ENCODE results near the gene ITPA.

ITPA gene

DNA sequence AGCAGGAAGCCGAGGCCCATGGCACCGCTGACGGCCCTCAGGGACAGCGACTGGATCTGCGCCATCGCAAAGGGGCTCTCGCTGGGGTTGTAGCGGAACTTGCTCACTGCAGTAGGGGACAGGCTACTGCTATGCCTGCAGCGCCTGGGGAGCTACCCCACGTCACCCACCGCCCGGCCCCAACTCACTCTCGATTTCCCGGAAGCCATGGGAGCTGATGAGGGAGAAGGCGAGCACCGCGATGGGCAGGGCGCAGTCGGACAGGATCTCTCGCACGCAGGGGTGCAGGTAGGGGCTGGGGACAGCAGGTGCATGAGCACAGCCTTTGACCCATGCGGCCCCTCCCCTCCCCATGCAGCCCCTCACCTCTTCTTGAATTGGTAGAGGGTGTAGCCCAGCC, 19.9 kb downstream of the ITPA start:
- no peak for DNase-seq (ENCODE audit: low spot score)

GRCh38 chr20:3229798-3230197, 20.5 kb downstream of the ITPA start:
- no peak for DNase-seq (ENCODE audit: low spot score)

DNA sequence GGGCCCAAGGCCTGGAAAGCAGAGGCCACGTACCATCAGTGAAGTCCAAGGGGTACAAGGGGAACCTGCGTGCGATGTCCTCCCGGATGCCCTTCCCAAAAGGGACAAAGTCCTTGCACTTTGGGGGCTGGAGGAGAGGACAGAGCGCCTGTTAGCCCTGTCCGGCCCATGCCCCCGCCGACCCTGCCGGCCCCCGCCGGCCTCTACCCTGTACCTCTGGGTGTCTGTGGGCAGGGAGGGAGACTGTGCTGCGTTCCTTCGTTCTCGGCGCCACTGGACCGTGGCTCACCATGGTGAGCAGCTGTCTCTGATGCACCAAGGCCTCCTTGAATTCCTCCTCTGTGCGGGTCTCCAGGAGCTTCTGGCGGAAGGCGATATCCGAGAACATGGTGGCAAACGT, 21.8 kb downstream of the ITPA start:
- no peak for DNase-seq (ENCODE audit: low spot score)

DNA sequence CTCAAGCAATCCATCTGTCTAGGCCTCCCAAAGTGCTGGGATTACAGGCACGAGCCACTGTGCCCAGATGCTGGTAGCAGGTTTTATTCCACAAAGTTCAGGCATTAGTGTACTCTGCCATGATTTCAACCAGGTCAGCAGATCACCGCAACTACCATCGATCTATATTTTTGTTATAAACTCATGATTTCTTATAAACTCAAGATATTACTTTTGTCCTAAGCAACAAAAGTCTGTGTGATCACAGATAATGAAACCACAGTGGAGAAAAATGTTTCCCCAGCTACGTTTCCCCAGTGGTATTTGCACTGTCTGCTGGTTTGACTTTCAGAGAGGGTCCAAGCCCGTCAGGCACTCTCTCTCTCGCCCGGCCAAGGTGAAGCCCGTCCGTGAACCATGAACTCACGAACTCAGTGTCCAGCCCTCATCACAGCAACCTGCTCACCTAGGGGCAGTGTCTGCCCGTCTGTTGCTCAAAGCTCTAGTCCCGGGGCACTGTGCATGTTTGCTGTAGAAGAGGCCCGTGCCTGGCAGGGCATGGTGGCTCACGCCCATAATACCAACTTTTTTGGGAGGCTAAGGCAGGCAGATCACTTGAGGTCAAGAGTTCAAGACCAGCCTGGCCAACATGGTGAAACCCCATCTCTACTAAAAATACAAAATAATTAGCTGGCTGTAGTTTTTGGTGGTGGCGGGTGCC, 22.7 kb downstream of the ITPA start:
- DNase-seq (ENCODE audit: low spot score): no peak

DNA sequence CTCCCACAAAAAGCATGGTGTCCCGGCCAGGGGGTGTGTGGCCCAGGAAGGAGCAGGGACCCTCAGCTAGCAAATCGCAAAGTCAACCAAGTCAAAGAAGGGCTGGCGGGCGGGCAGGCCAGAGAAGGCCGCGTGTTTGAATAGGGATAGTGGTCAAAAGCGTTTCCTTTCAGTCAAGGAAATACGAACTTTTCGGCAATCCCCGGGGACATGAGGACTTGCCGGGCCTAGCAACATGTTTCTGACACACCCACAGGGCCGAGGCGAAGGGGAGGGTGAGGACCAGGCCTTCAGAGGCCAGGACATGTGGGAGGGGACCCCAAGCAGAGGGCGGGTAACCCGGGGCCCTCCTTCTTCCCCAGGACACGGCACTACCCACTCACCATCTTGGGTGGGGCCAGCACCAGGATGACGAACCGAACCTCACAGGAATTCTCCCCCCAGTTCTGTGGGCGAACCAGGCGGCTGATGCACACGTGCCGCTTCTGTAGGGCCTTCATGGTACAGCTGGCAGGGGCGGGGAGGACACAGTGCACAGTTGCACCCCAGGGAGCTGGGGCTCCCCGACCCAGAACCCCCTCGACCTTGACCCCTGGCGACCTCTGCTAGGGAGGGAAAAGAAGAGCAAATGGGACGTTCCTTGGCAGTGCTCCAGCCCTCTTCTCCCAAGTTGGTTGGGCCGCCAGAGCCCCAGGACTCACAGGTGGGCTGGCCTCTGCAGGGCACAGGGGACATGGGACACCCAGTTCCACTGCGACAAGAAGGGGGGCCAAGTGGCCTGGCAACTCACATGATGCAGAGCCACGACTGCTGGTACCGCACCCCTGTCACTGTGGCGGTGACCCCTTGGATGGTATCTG, 24.1 kb downstream of the ITPA start:
- no peak for DNase-seq (ENCODE audit: low spot score)

DNA sequence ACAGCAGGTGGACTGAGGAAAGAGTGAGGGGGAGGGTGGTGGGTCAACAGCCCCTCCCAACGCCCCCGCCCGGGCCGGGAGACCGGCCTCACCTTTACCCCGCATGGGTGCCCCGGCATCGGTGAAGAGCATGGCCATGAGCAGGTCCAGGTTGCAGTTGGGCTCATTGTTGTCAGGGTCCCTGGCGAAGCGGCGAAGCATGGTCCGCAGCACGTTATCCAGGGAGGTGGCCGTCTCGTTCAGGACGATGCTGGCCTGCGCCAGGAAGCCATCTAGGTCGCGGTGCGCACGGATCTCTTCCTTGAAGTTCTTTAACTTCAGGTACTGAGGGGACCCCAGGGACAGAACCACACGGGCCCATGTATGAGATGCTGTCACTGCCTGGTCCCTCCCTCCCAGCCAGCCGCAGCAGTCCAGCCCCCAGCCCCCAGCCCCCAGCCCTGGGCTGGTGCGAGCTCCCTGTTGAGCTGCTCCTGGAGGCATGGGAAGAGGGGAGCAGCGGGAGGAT, 24.7 kb downstream of the ITPA start:
- no peak for DNase-seq (ENCODE audit: low spot score)

DNA sequence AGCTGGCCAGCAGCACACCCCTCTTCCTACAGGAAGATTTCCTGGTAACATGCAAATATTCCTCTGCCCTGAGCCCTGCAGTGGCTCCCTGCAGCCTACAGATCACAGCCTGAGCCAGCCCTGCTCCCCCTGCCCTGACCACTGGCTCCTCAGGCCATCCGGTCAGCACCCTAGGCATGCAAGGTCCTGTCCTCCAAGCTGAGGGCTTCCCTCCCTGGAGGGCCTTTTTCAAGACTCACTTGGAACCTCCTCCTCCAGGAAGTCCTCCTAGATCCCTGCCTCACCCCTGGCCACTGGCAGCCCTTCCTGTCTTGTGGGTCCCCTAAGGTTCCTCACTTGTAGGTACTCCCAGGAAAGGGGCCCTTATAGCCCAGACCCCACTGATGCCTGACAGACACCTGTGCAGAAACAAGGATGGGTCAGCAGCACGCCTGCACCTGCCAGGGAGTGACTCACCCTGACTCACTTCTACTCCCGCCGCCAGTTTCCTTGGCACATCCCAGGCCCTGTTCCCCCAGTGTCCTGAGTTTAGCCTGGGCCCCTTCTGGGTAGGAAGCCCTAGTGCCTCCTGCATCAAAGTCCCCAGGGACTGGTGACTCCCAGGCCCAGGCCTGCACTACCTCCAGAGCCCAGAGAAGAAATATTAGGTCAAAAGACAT, 26.5 kb downstream of the ITPA start:
- no peak for DNase-seq (ENCODE audit: low spot score)

DNA sequence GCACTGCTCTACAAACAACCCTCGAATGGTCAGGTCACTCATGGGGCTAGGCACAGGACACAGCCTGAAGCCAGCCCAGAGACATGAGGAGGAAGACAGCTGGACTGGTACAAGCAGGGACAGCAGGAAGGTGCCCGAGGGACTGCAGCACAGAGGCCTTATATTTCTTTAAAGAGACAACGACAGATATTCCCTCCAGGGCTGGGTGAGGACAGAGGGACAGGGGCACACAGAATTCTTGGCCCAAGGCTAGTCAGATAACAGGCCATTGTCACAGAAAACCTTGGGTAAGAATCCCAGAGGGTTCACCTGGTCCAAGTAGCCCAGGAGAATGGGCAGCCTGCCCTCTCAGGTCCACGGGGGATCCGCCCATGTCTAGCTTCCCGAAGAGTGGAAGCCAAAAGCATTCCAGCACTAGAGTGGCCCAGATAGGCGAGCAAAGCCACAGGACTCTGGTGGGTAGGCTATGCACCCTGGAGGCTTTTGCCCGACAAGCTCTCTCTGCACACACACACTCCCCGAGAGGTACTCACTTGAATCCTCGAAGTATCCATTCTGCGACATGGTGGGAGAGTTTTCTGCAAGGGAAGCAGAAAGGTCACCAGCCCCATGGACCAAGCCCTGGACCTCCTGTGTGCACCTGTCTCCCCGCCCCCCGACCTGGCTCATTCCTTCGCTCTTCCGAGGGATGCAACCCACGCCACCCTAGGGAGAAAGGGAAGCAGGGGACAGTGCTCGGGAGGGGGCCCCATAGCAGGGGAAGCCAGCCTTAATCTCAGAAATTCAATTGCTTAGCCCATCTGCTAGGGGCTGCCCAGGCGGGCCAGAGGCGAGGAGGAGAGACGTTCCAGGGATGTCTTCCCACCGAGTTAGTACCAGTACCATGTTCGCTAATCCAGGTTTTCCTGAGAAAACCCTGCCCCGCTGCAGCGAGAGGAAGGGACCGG, 28.0 kb downstream of the ITPA start:
- DNase-seq (ENCODE audit: low spot score): no peak

GRCh38 chr20:3237958-3238615, 28.8 kb downstream of the ITPA start:
- no peak for DNase-seq (ENCODE audit: low spot score)

DNA sequence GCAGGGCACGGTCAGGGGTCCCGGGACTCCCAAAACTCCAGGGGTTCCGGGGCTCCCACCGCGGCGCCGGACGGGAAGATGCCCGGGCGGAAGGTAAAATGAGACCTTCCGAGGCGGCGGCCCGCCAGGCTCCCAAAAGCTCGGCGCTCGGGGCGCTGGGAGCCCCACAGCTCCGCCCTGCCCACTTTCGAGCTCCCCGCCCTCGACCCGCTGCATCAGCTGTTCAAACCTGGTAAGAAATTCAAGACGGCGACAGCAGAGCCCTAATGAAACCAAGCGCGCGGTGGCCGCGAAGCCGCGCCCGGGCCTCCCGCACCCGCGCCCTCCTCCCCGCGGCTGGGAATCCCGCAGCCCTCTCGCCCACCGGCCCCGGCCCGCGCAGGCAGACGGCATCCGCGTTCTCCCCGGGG, 29.3 kb downstream of the ITPA start:
- no peak for DNase-seq (ENCODE audit: low spot score)

GRCh38 chr20:3239026-3239866, 29.9 kb downstream of the ITPA start, which contains the start of gene SLC4A11:
TSS of gene SLC4A11 (minus strand) at chr20:3239190. CDS start at chr20:3239137, 53 bp downstream.
- peak; percentile 23 for DNase-seq (ENCODE audit: low spot score)

GRCh38 chr20:3239867-3240775, 30.8 kb downstream of the ITPA start:
- no peak for DNase-seq (ENCODE audit: low spot score)

- no peak for DNase-seq (ENCODE audit: low spot score)
Measured at GRCh38 chr20:3240776-3241363, 31.6 kb downstream of the ITPA start.

- no peak for DNase-seq (ENCODE audit: low spot score)
Measured at GRCh38 chr20:3242172-3242692, 32.9 kb downstream of the ITPA start.

- no peak for DNase-seq (ENCODE audit: low spot score)
Measured at GRCh38 chr20:3243718-3244358, 34.5 kb downstream of the ITPA start.

DNA sequence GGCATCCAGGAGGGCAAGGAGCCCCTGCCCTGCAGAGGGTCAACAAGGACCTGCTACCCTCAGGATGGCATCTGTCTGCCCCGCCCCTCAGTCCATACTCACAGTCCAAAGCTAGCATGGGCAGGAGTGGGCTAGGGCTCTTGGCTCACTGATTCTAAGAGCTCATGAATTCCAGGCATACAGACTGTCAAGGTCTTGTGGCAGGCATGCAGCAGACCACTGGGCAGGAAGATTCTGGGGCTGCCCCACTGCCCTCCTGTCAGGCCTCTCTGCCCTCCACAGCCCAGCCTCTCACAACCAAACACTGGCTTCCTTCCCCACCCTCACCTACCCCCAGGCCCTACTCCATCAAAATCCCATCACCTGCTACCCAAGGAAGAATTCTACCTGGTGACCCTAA, 35.3 kb downstream of the ITPA start:
- no peak for DNase-seq (ENCODE audit: low spot score)

DNA sequence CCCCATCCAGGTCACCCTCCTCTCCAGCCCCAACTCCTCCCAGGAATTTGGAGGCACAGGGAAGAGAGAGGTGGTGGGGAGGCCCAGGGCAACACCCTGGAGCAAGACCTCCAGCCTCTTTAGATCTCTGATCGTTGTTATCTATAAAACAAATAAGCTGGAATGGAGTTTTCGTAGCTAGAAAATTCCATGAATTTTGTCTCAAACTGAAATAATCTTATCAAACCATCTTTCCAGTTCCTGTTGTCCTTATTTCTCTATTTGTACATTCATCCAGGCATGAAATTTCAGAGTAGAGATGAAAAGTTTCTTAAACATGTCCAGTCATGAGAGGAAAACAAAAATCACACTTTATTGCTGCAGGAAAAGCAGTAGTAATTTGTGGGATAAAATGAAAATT, 35.9 kb downstream of the ITPA start:
- no peak for DNase-seq (ENCODE audit: low spot score)

DNA sequence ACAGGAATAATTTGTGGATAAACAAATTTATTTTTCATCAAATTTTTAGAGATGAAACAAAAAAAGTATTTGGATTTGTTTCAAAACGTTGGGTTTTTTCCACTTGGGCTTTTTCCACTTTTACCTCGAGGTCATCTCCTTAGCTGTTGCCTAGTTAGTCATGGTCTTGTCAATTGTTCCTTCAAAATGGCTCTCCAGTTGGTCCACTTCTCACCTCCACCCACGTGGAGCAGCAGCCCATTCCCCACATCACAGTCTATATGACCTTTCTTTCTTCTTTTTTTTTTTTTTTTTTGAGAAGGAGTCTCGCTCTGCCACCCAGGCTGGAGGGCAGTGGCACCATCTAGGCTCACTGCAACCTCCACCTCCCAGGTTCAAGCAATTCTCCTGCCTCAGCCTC, 36.4 kb downstream of the ITPA start:
- no peak for DNase-seq (ENCODE audit: low spot score)

All from cerebellar cortex (tissue), 1 donor.